Measurements from ENCODE around the gene GOLPH3. TPM values are rescaled to one million over a fixed set of nuclear protein-coding genes. Genes with fewer than 3 reads are reported as not detected.
"Not testable (repeated sequence)": the region's sequence is repeated elsewhere in the genome, so short reads cannot be mapped to it uniquely, and the experiment has no call there.

The GOLPH3 gene
- total RNA-seq, 1 experiment from 2014 or later: 96.5 TPM

DNA sequence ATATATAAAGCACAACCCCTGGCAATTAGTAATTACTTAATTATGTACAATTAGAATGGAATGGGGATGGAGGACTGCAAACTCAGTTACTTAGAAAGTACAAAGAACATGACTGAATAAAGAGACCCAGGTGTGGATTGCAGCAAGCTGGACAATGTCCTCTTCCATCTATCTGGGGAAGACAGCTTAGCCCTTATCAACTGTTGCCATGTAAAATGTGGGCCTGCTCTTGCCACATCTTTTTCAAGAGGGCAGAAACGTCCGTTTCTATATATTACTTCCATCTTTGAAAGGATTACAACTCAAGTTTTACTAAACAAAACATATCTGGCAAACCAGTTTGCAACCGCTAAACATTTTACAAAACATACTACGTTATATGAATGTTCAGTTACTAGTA, 26.2 kb downstream of the GOLPH3 start:
- DNase-seq (ENCODE audit: low read depth, low spot score): no peak
- in situ Hi-C loops (cut with HindIII; ENCODE audit: low pct_unique_long_range_greater_than_20kb, low sequenced_read_pairs): no loop called here

DNA sequence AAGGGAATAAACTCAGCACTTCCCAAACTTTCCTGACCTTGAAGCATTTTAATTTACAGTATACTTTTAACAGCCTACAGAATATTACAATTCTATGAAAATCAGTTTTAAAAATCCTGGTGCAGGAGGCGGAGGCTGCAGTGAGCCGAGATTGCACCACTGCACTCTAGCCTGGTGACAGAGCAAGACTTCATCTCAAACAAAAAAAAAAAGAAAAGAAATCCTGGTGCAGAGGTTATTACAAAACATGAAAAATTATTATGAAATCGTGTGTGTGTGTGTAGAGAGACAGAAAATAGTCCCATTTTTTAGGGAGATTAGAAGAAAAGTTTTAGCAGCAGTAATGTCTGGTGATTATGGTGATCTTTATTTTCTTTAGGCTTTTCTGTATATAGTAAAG, 26.9 kb downstream of the GOLPH3 start:
- no peak for DNase-seq (ENCODE audit: low read depth, low spot score)
- in situ Hi-C loops (cut with HindIII; ENCODE audit: low pct_unique_long_range_greater_than_20kb, low sequenced_read_pairs): no loop called here

GRCh38 chr5:32145378-32145777, 28.7 kb downstream of the GOLPH3 start:
- no peak for DNase-seq (ENCODE audit: low read depth, low spot score)
- in situ Hi-C loops (cut with HindIII; ENCODE audit: low pct_unique_long_range_greater_than_20kb, low sequenced_read_pairs): no loop called here

- no peak for DNase-seq (ENCODE audit: low read depth, low spot score)
- in situ Hi-C loops (cut with HindIII; ENCODE audit: low pct_unique_long_range_greater_than_20kb, low sequenced_read_pairs): no loop called here
Measured at GRCh38 chr5:32144378-32145207, 29.5 kb downstream of the GOLPH3 start.

- in situ Hi-C loops (cut with HindIII; ENCODE audit: low pct_unique_long_range_greater_than_20kb, low sequenced_read_pairs): no loop called here
- DNase-seq (ENCODE audit: low read depth, low spot score): no peak
Measured at GRCh38 chr5:32143617-32144377, 30.3 kb downstream of the GOLPH3 start.

- DNase-seq (ENCODE audit: low read depth, low spot score): no peak
- in situ Hi-C loops (cut with HindIII; ENCODE audit: low pct_unique_long_range_greater_than_20kb, low sequenced_read_pairs): no loop called here
Measured at GRCh38 chr5:32138839-32139493, 35.2 kb downstream of the GOLPH3 start.

GRCh38 chr5:32136342-32136741, 37.8 kb downstream of the GOLPH3 start:
- in situ Hi-C loops (cut with HindIII; ENCODE audit: low pct_unique_long_range_greater_than_20kb, low sequenced_read_pairs): no loop called here
- no peak for DNase-seq (ENCODE audit: low read depth, low spot score)

GRCh38 chr5:32135086-32135485, 39.0 kb downstream of the GOLPH3 start:
- in situ Hi-C loops (cut with HindIII; ENCODE audit: low pct_unique_long_range_greater_than_20kb, low sequenced_read_pairs): no loop called here
- no peak for DNase-seq (ENCODE audit: low read depth, low spot score)

DNA sequence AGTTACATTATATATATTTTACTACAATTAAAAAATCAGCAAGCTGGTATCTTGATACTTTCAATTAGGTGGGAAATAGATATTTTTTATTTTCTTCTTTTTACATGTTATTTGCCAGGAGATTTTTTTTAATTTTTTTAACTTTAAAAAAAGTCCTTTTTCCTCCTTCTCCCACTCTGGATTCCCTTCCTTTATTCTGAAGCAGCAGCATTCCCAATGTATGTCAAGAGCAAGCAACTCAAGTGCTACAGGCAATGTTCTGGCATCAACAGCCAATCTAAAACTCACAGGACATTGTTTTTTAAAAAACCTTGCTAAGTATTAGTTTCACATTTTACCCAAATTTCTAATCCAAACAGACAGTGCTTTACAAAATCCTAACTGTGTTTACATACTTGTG, 41.4 kb downstream of the GOLPH3 start:
- in situ Hi-C loops (cut with HindIII; ENCODE audit: low pct_unique_long_range_greater_than_20kb, low sequenced_read_pairs): no loop called here
- no peak for DNase-seq (ENCODE audit: low read depth, low spot score)

DNA sequence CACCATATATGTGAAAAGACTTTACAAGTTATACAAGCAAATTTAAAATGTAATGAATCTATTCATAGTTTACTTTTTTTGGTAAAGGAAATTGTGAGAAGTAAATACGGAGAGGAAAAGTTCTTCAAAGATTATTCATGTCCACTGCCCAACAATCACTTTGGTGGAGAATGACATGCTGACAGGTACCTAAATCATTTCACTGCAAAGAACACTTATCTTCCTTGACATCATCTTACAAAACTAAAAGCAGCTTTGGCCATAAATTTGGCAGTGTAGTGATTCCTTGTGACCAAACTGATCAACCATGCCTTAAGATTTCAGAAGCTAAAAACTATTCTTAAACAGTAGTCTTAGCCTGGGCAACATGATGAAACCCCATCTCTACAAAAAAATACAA, 42.5 kb downstream of the GOLPH3 start:
- in situ Hi-C loops (cut with HindIII; ENCODE audit: low pct_unique_long_range_greater_than_20kb, low sequenced_read_pairs): no loop called here
- DNase-seq (ENCODE audit: low read depth, low spot score): no peak

DNA sequence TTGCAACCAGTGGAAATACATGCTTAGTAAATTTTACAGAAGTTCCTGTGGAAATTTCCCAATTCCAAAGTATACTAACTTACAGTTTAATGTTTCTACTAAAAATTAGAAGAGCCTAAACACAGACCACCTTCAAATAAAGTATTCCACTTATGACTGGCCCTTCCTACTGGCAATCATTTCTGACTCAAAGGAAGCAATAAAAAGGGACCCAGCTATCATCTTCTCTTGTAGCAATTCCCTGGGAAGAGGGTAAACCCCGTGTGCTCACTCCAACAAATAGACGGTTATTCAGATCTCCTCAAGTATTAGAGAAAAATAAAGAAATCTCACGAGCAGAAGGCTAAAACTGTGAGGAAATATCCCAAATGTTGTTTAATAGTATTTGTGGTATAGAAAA, 43.3 kb downstream of the GOLPH3 start:
- no peak for DNase-seq (ENCODE audit: low read depth, low spot score)
- in situ Hi-C loops (cut with HindIII; ENCODE audit: low pct_unique_long_range_greater_than_20kb, low sequenced_read_pairs): no loop called here

GRCh38 chr5:32129074-32129598, 45.0 kb downstream of the GOLPH3 start:
- DNase-seq (ENCODE audit: low read depth, low spot score): no peak
- in situ Hi-C loops (cut with HindIII; ENCODE audit: low pct_unique_long_range_greater_than_20kb, low sequenced_read_pairs): no loop called here

DNA sequence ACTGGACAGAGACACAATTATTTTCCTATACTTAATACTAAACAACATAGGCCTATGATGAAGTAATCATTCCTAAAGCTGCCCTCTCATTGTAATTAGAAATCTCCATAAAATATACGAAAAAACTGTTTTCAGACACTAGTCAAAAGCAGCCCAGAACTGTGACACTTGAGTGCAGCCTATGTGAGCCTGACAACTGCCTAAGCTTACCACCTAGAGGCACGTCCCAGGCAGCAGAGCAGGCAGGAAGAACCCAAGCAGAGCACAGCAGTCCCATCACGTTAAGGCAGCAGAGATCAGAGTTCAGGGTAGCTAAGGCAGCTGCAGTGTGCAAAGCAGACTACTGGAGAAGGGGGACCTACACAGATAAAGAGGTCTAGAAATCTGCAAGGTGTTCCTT, 46.4 kb downstream of the GOLPH3 start:
- in situ Hi-C loops (cut with HindIII; ENCODE audit: low pct_unique_long_range_greater_than_20kb, low sequenced_read_pairs): no loop called here
- no peak for DNase-seq (ENCODE audit: low read depth, low spot score)

DNA sequence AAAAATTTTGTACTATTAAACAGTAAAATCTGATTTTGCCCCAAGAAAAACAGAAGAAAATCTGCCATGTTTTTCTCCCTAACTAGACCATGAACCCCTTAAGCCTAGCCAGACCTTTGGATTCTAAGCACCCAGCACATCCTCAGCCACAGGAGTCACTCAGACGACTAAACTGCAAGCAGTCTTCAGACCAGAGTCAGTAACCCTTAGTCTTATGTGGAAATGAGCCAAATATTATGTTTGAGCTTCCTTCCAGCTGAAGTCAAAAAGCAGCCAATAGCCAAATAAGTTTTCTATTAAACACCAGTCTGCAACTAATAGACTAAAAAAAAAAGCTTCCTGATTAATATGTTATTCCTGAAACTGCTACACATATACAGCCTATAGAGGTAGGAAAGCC, 47.4 kb downstream of the GOLPH3 start:
- in situ Hi-C loops (cut with HindIII; ENCODE audit: low pct_unique_long_range_greater_than_20kb, low sequenced_read_pairs): no loop called here
- DNase-seq (ENCODE audit: low read depth, low spot score): no peak

DNA sequence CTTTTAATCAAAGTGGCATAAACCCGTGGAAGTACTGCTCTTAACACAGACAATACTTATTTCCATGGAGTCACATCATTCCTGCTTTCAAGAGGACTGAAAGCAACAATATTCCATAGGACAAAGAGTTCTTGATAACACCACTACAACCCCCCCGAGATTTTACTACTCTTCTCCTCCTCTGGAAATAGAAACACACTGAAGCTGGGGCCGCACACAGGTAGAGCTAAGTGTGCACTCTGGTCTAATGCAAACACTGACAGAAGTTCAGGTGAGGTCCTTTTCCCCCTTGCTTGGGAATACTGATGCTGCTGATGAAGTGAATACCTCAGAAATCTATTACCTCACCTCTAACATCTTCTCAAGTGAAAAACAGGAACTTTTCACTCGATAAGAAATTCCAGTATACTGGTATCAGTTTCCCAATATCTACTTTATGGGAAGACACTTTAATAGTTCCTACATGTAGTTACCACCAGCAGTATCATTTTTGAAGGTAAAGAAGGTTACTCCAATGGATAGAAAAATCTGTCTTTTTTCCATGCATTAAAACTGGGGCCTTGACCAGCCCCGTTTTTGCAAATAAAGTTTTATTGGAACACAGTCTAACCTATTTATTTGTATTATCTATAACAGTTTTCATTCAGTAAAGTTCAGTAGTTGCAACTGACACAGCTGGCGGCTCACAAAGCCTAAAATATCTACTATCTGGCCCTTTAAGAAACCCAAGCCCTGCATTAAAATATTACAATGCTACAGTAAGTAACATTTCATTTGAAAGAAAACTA, 50.0 kb downstream of the GOLPH3 start:
- in situ Hi-C loops (cut with HindIII; ENCODE audit: low pct_unique_long_range_greater_than_20kb, low sequenced_read_pairs): no loop called here
- DNase-seq (ENCODE audit: low read depth, low spot score): peak; percentile 17

GRCh38 chr5:32123058-32123805, 50.9 kb downstream of the GOLPH3 start:
- peak; percentile 49 for DNase-seq (ENCODE audit: low read depth, low spot score)
- in situ Hi-C loops (cut with HindIII; ENCODE audit: low pct_unique_long_range_greater_than_20kb, low sequenced_read_pairs): no loop called here

GRCh38 chr5:32118922-32119321, 55.2 kb downstream of the GOLPH3 start:
- DNase-seq (ENCODE audit: low read depth, low spot score): not testable (repeated sequence)

More at GRCh38 chr5:32118922-32119321, 55.2 kb downstream of the GOLPH3 start:
- in situ Hi-C loops (cut with HindIII; ENCODE audit: low pct_unique_long_range_greater_than_20kb, low sequenced_read_pairs): not testable (repeated sequence)

Data from SK-MEL-5 (cell line).